GM23248 (cell line): ENCODE results near the gene LAMA3. TPM values are rescaled to one million over a fixed set of nuclear protein-coding genes. Genes with fewer than 3 reads are reported as not detected.
"Not testable (repeated sequence)": the region's sequence is repeated elsewhere in the genome, so short reads cannot be mapped to it uniquely, and the experiment has no call there.

Experiments
- DNase-seq: peaks from one replicate; pipeline ENCODE4 v3.0.0-alpha.2; 2015
- H2AFZ ChIP-seq: fragments of 200-600 bp; sonication (generic); 2 replicates; pipeline ENCODE4 v1.6.1; 2016; ENCODE audit warnings: antibody characterized with exemption
- H3F3A ChIP-seq: fragments of 200-600 bp; sonication (generic); 2 replicates; pipeline ENCODE4 v1.6.1; 2016; ENCODE audit warnings: mild to moderate bottlenecking, antibody characterized with exemption, mixed run types; ENCODE audit not compliant: insufficient read depth
- H3K27ac ChIP-seq: fragments of 200-600 bp; sonication (generic); 2 replicates; pipeline ENCODE4 v1.5.1; 2016; ENCODE audit warnings: mild to moderate bottlenecking
- H3K27me3 ChIP-seq: fragments of 200-600 bp; sonication (generic); replicated peaks from 2 replicates; pipeline ENCODE4 v1.6.1; 2016; ENCODE audit warnings: mild to moderate bottlenecking; ENCODE audit not compliant: insufficient read depth
- H3K36me3 ChIP-seq: fragments of 200-600 bp; sonication (generic); 2 replicates; pipeline ENCODE4 v1.6.1; 2016; ENCODE audit warnings: low read depth, mild to moderate bottlenecking
- H3K4me1 ChIP-seq: fragments of 200-600 bp; sonication (generic); 2 replicates; pipeline ENCODE4 v1.6.1; 2016; ENCODE audit warnings: mild to moderate bottlenecking; ENCODE audit not compliant: insufficient read depth
- H3K4me2 ChIP-seq: fragments of 200-600 bp; sonication (generic); one replicate; pipeline ENCODE4 v1.6.1; 2016; ENCODE audit warnings: mild to moderate bottlenecking; ENCODE audit not compliant: unreplicated experiment
- H3K4me3 ChIP-seq: fragments of 200-600 bp; sonication (generic); 2 replicates; pipeline ENCODE4 v1.5.1; 2016; ENCODE audit warnings: mild to moderate bottlenecking
- H3K79me2 ChIP-seq: fragments of 200-600 bp; sonication (generic); 2 replicates; pipeline ENCODE4 v1.6.1; 2016; ENCODE audit warnings: mild to moderate bottlenecking; ENCODE audit not compliant: insufficient read depth
- H3K9ac ChIP-seq: fragments of 200-600 bp; sonication (generic); 2 replicates; pipeline ENCODE4 v1.6.1; 2016; ENCODE audit warnings: mild to moderate bottlenecking
- H3K9me2 ChIP-seq: fragments of 200-600 bp; sonication (generic); 2 replicates; pipeline ENCODE4 v1.6.1; 2016; ENCODE audit warnings: mixed run types, mild to moderate bottlenecking, moderate library complexity; ENCODE audit not compliant: insufficient read depth
- H3K9me3 ChIP-seq: fragments of 200-600 bp; sonication (generic); one replicate; pipeline ENCODE4 v1.6.1; 2017; ENCODE audit warnings: low read depth
- H4K20me1 ChIP-seq: fragments of 200-600 bp; sonication (generic); 2 replicates; pipeline ENCODE4 v1.6.0; 2016; ENCODE audit not compliant: insufficient read depth
- EZH2 ChIP-seq: fragments of 200-600 bp; sonication (generic); IDR thresholded peaks from 2 replicates; pipeline ENCODE4 v1.6.1; 2018; ENCODE audit warnings: antibody characterized with exemption, mild to moderate bottlenecking; ENCODE audit not compliant: insufficient read depth, poor library complexity, severe bottlenecking
- EZH2phosphoT487 ChIP-seq: fragments of 200-600 bp; sonication (generic); IDR thresholded peaks from 2 replicates; pipeline ENCODE4 v1.6.1; 2018; ENCODE audit warnings: antibody characterized with exemption, moderate library complexity, mild to moderate bottlenecking, low read depth; ENCODE audit not compliant: insufficient read depth
- WGBS, 2 experiments: methylation state at CpG; one replicate each; pipeline ENCODE4 v1.1.6; 2015 to 2017; ENCODE audit warnings: low lambda C conversion rate in 2 of 2, low coverage in 1 of 2; ENCODE audit errors: missing lambda C conversion rate in 2 of 2; 5-methylcytosine and 5-hydroxymethylcytosine counted together
- in situ Hi-C: fragments of 300-500 bp; cut with MboI; formaldehyde crosslinking; loops from 2 replicates; pipeline ENCODE4 v1.15.0; 2020
- polyA plus RNA-seq: library from polyadenylated mRNA; unstranded; fragments of >200 nt; fragmentation: Nextera tagmentation; extraction: Ambion mirVana; gene quantifications from 2 replicates; pipeline ENCODE4 v1.2.1, GENCODE V29; 2016
- total RNA-seq: library from RNA; depleted of rRNA; stranded (reverse); fragments of >200 nt; shearing (Covaris generic); gene quantifications from 2 replicates; pipeline ENCODE4 v1.2.3, GENCODE V29; 2014

Gene LAMA3
- total and polyA plus RNA-seq, 2 experiments from 2014 or later = 0.93 to 1.9 TPM

DNA sequence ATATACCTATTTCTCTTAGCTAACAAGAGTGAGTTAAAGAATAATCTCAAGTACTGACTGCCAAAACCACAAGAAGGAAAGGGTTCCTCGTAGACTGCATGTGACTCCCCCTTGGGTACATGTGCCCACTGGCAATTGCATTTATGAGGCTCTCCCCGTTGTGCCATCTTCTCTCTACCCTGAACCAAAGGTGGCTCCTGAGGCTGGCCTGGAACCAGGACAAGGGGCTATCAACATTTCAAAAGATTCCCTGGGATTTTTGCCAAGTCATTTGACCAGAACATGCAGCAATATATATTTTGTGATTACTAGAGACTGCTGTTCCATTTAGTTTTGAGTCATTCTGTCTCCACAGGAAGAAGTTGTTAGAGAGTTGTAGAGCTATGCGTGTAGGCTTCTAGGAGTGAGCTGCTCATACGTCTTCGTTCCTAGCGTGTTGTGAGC, 45.8 kb downstream of the LAMA3 start:
- no peak overlapping the region for H3K27ac ChIP-seq
- no peak overlapping the region for H3K4me2 ChIP-seq
- no peaks in the 10 kb centered on the region for H3K27me3 ChIP-seq
- no peaks in the 10 kb centered on the region for H3K4me1 ChIP-seq
- WGBS, 2 experiments = 78 to 84% methylated on average over 6 of the region's 6 CpGs
- no peak for TF ChIP-seq EZH2
- no peak for TF ChIP-seq EZH2phosphoT487
- H3K36me3 ChIP-seq = no peaks in the 10 kb centered on the region
- in situ Hi-C loops = no loop called here
- no peaks in the 10 kb centered on the region for H3F3A ChIP-seq
- H2AFZ ChIP-seq = no peak overlapping the region
- no peak overlapping the region for H3K9ac ChIP-seq
- no peak for DNase-seq
- H3K79me2 ChIP-seq = no peaks in the 10 kb centered on the region
- H3K9me2 ChIP-seq = no peaks in the 10 kb centered on the region
- no peak overlapping the region for H3K4me3 ChIP-seq
- H4K20me1 ChIP-seq = no peaks in the 10 kb centered on the region
- no peaks in the 10 kb centered on the region for H3K9me3 ChIP-seq

DNA sequence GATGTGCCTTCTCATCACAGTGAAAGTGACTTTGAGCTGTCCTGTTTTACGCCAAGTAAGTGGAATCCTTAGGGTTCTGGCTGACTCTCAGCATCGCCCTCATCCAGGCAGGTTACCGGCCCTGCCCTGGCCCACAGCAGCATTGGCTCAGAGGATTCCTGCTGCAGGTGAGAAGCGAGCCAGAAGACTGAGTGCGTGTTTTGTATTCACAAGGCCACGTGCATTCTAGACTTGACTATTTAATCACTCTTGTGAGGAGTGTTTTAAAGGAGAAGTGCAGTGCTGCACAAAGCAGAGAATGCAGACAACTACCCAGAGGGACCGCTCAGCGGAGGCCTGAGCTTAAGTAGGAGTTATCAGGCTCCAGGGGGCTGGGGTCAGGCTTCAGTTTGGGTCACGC, 48.3 kb downstream of the LAMA3 start:
- H3K9ac ChIP-seq = no peak overlapping the region
- H3K4me2 ChIP-seq = no peak overlapping the region
- H3K36me3 ChIP-seq = no peaks in the 10 kb centered on the region
- H3F3A ChIP-seq = no peaks in the 10 kb centered on the region
- in situ Hi-C loops = no loop called here
- DNase-seq = no peak
- no peaks in the 10 kb centered on the region for H3K27me3 ChIP-seq
- no peaks in the 10 kb centered on the region for H4K20me1 ChIP-seq
- WGBS, 2 experiments = 83% methylated on average over 9 of the region's 9 CpGs
- no peaks in the 10 kb centered on the region for H3K79me2 ChIP-seq
- TF ChIP-seq EZH2phosphoT487 = no peak
- no peak for TF ChIP-seq EZH2
- no peaks in the 10 kb centered on the region for H3K4me1 ChIP-seq
- no peak overlapping the region for H3K27ac ChIP-seq
- no peak overlapping the region for H3K4me3 ChIP-seq
- H2AFZ ChIP-seq = no peak overlapping the region
- H3K9me3 ChIP-seq = no peaks in the 10 kb centered on the region
- H3K9me2 ChIP-seq = no peaks in the 10 kb centered on the region

DNA sequence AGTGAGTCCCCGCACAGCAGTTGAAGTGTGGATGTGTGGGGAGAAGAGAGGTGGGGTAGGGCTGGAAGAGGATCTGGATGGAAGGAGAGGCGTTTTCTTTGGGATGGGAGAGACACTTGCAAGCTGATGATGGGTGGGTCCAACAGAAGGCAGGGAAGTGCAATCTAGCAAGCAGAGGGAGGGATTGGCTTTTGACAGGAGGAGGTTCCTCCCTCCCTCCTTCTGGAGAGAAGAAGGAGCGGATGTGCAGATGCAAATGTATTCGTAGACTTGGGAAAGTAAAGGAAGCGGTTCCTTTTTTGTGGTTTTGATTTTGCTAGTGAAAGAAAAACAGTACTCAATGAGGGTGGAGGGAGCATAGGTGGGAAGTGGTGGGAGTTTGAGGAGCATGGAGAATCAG, 48.9 kb downstream of the LAMA3 start:
- in situ Hi-C loops = no loop called here
- TF ChIP-seq EZH2 = no peak
- H3K79me2 ChIP-seq = no peaks in the 10 kb centered on the region
- no peaks in the 10 kb centered on the region for H3K36me3 ChIP-seq
- no peak overlapping the region for H3K4me2 ChIP-seq
- H3K9me3 ChIP-seq = no peaks in the 10 kb centered on the region
- no peaks in the 10 kb centered on the region for H3F3A ChIP-seq
- 77 to 83% methylated on average over 5 of the region's 5 CpGs for WGBS, 2 experiments
- no peak overlapping the region for H3K27ac ChIP-seq
- no peaks in the 10 kb centered on the region for H3K27me3 ChIP-seq
- H2AFZ ChIP-seq = no peak overlapping the region
- H3K4me3 ChIP-seq = no peak overlapping the region
- H3K4me1 ChIP-seq = no peaks in the 10 kb centered on the region
- H4K20me1 ChIP-seq = no peaks in the 10 kb centered on the region
- no peak overlapping the region for H3K9ac ChIP-seq
- no peak for DNase-seq
- H3K9me2 ChIP-seq = no peaks in the 10 kb centered on the region

DNA sequence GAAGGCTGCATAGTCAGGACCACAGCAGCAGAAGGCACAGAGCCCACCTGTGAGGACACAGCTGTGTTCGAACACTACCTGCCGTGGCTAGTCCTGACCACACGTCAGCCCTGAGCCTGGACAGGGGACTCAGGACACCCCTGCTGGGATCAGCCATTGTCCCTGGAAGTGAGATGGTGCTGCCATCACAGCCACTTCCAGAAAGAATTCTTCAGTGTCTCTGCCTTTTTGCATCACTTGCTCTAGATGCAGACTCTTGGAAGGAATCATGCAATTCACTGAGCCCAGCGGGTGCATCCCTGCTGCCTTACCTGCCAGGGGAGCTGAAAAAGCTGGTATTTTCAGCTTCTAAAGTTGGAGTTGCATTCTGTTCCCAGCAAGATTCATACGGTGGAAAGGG, 49.3 kb downstream of the LAMA3 start:
- no peak overlapping the region for H3K4me3 ChIP-seq
- no peak overlapping the region for H3K4me2 ChIP-seq
- no peaks in the 10 kb centered on the region for H4K20me1 ChIP-seq
- no peaks in the 10 kb centered on the region for H3K9me2 ChIP-seq
- no peak for DNase-seq
- 71 to 74% methylated on average over 5 of the region's 5 CpGs for WGBS, 2 experiments
- in situ Hi-C loops = no loop called here
- no peaks in the 10 kb centered on the region for H3K9me3 ChIP-seq
- H2AFZ ChIP-seq = no peak overlapping the region
- TF ChIP-seq EZH2phosphoT487 = no peak
- TF ChIP-seq EZH2 = no peak
- H3F3A ChIP-seq = no peaks in the 10 kb centered on the region
- no peak overlapping the region for H3K27ac ChIP-seq
- no peaks in the 10 kb centered on the region for H3K79me2 ChIP-seq
- no peaks in the 10 kb centered on the region for H3K4me1 ChIP-seq
- no peaks in the 10 kb centered on the region for H3K36me3 ChIP-seq
- no peaks in the 10 kb centered on the region for H3K27me3 ChIP-seq
- no peak overlapping the region for H3K9ac ChIP-seq

DNA sequence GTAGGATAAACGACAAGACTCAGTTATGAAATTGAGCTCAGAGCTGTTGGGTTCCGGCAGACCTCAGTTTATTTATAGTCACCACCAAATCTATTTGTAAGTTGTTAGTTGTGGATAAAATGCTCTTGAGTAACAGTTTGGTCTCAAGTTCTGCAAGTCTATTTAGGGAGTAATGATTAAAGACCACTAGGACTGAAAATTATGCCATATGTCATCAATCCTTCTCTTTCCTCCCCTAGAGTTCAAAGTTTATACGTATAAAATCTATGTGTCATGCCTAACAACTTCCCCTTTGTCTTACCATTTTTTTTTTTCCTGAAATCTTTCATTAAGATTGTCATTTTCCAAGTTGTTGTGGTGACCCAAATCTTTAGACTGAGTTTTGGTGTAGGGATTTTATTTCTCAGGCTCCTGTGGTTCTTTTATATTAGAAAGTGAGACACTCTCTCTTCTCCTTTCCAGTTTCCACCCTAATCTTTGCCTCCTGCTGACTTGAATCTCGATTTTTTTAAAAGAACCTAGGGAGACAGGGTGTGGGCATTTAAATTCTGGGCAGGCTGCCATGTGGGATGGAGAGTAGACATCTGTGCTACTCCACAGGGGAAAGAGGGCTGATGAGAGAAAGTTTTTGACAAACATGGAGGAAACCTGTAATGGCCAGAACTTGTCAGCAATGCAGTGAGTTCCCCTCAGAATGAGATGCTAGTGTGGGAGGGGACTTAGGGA, 51.0 kb downstream of the LAMA3 start:
- no peak overlapping the region for H3K27ac ChIP-seq
- H3K4me1 ChIP-seq = no peaks in the 10 kb centered on the region
- H4K20me1 ChIP-seq = no peaks in the 10 kb centered on the region
- no peaks in the 10 kb centered on the region for H3K36me3 ChIP-seq
- no peak overlapping the region for H3K4me3 ChIP-seq
- WGBS, 2 experiments = 44 to 50% methylated on average over 4 of the region's 4 CpGs
- in situ Hi-C loops = no loop called here
- TF ChIP-seq EZH2phosphoT487 (no peak), EZH2 (no peak)
- H3K9ac ChIP-seq = no peak overlapping the region
- H3K4me2 ChIP-seq = no peak overlapping the region
- peak; percentile 40 for DNase-seq
- H3F3A ChIP-seq = no peaks in the 10 kb centered on the region
- H3K9me2 ChIP-seq = no peaks in the 10 kb centered on the region
- H3K27me3 ChIP-seq = no peaks in the 10 kb centered on the region
- no peak overlapping the region for H2AFZ ChIP-seq
- H3K79me2 ChIP-seq = no peaks in the 10 kb centered on the region
- H3K9me3 ChIP-seq = no peaks in the 10 kb centered on the region

DNA sequence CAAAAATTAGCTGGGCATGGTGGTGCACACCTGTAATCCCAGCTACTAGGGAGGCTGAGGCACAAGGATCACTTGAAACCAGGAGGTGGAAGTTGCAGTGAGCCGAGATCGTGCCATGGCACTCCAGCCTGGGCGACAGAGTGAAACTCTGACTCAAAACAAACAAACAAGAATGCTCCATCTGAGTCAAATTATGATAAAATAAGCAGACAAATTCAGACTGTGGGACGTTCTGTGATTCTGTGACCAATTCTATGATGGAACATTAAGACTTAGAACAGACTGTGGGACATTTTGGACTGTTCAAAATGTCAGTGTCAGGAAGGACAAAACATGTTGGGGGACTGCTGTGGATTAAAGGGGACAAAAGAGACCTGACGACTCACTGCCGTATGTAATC, 52.7 kb downstream of the LAMA3 start:
- H3K4me3 ChIP-seq, H3F3A ChIP-seq, H3K27me3 ChIP-seq, H3K9me2 ChIP-seq, H3K4me1 ChIP-seq, H4K20me1 ChIP-seq, in situ Hi-C loops, H3K4me2 ChIP-seq, H3K36me3 ChIP-seq, H3K79me2 ChIP-seq, H2AFZ ChIP-seq, DNase-seq, H3K9ac ChIP-seq, H3K27ac ChIP-seq, H3K9me3 ChIP-seq: not testable (repeated sequence)
- 39 to 44% methylated on average over 6 of the region's 6 CpGs for WGBS, 2 experiments
